NCI-H774 (cell line): ENCODE measurements around the gene AJM1.
"Not testable (repeated sequence)": the region's sequence is repeated elsewhere in the genome, so short reads cannot be mapped to it uniquely, and the experiment has no call there.

ENCODE experiments used
- DNase-seq: peaks from one replicate; lab custom pipeline; 2025; lab: John Stamatoyannopoulos, UW

AJM1 gene

GRCh38 chr9:136880651-136881050 is 38.4 kb downstream of the AJM1 start:
- no peak for DNase-seq

- DNase-seq, result no peak
Observed at GRCh38 chr9:136881691-136882108, 39.4 kb downstream of the AJM1 start.

- no peak for DNase-seq
Observed at GRCh38 chr9:136882109-136882946, 40.0 kb downstream of the AJM1 start.

- not testable (repeated sequence) for DNase-seq
Observed at GRCh38 chr9:136882947-136883283, 40.6 kb downstream of the AJM1 start.

GRCh38 chr9:136883670-136884069 is 41.4 kb downstream of the AJM1 start:
- not testable (repeated sequence) for DNase-seq

GRCh38 chr9:136885950-136886578 is 43.8 kb downstream of the AJM1 start, which contains the start of gene TRAF2:
Gene TRAF2 (plus strand): TSS chr9:136886516. CDS start chr9:136898741, 12,225 bp downstream.
- DNase-seq, result peak; percentile 100

- DNase-seq, result no peak
Observed at GRCh38 chr9:136886610-136887597, 44.6 kb downstream of the AJM1 start.

GRCh38 chr9:136888454-136888853 is 46.2 kb downstream of the AJM1 start:
- no peak for DNase-seq

- DNase-seq, result no peak
Observed at GRCh38 chr9:136889858-136890257, 47.6 kb downstream of the AJM1 start.

- DNase-seq, result no peak
Observed at GRCh38 chr9:136890661-136891060, 48.4 kb downstream of the AJM1 start.
